Testis (tissue), 2 donors: ENCODE measurements around the gene RNF213.

ENCODE experiments used
- CTCF ChIP-seq, 3 experiments: fragments of 450-650 bp in 2 of 3; fragments of 200-600 bp in 1 of 3; sonication (generic) in 1 of 3; IDR thresholded peaks; one replicate each; pipeline ENCODE4 v1.5.1; 2016 to 2019; ENCODE audit warnings: antibody characterized with exemption in 3 of 3, mild to moderate bottlenecking in 2 of 3, moderate library complexity in 1 of 3
- POLR2A ChIP-seq: fragments of 450-650 bp; IDR thresholded peaks from one replicate; pipeline ENCODE4 v1.6.1; 2017; ENCODE audit warnings: antibody characterized with exemption, mild to moderate bottlenecking, moderate library complexity

GRCh38 chr17:80444644-80444979 lies 184.0 kb downstream of the RNF213 start:
- TF ChIP-seq POLR2A (no peak), CTCF (IDR thresholded peaks at IDR 0.05) (no peak)
